ENCODE data around the gene HCN4.

The HCN4 gene

GRCh38 chr15:73318463-73319351 lies 50.1 kb downstream of the HCN4 start:
- Histone ChIP-seq H4K20me1 (ENCODE audit: insufficient read depth, low read length) (no peaks in the 10 kb centered on the region), H3K9me3 (ENCODE audit: insufficient read depth, low read length) (no peaks in the 10 kb centered on the region), H3K4me1 (ENCODE audit: low read length) (no peaks in the 10 kb centered on the region), H3K27me3 (ENCODE audit: low read depth, low read length) (peaks cover 6% of the 10 kb centered on the region), H3K79me2 (ENCODE audit: low read length) (no peaks in the 10 kb centered on the region), H3K9ac (ENCODE audit: low read length) (no peak overlapping the region), H3K4me2 (ENCODE audit: low read length) (no peak overlapping the region), H3K4me3 (ENCODE audit: low read length) (no peak overlapping the region), H3K36me3 (replicated peaks; ENCODE audit: low read depth, low read length) (no peaks in the 10 kb centered on the region), H2AFZ (ENCODE audit: low read depth, low read length) (no peak overlapping the region), H3K27ac (ENCODE audit: low read length) (no peak overlapping the region)
- TF ChIP-seq CTCF (IDR thresholded peaks at IDR 0.05; ENCODE audit: low read depth, low read length) (no peak), EZH2phosphoT487 (IDR thresholded peaks at IDR 0.05; ENCODE audit: low read depth) (no peak)

- no peak overlapping the region for H3K9ac ChIP-seq (ENCODE audit: low read length)
- H3K4me1 ChIP-seq (ENCODE audit: low read length), result no peaks in the 10 kb centered on the region
- peaks cover 6% of the 10 kb centered on the region for H3K27me3 ChIP-seq (ENCODE audit: low read depth, low read length)
- H2AFZ ChIP-seq (ENCODE audit: low read depth, low read length), result no peak overlapping the region
- H3K4me3 ChIP-seq (ENCODE audit: low read length), result no peak overlapping the region
- no peak overlapping the region for H3K27ac ChIP-seq (ENCODE audit: low read length)
- H3K4me2 ChIP-seq (ENCODE audit: low read length), result no peak overlapping the region
- H3K9me3 ChIP-seq (ENCODE audit: insufficient read depth, low read length), result no peaks in the 10 kb centered on the region
- H4K20me1 ChIP-seq (ENCODE audit: insufficient read depth, low read length), result no peaks in the 10 kb centered on the region
- H3K36me3 ChIP-seq (replicated peaks; ENCODE audit: low read depth, low read length), result no peaks in the 10 kb centered on the region
- no peaks in the 10 kb centered on the region for H3K79me2 ChIP-seq (ENCODE audit: low read length)
- TF ChIP-seq EZH2phosphoT487 (IDR thresholded peaks at IDR 0.05; ENCODE audit: low read depth) (no peak), CTCF (IDR thresholded peaks at IDR 0.05; ENCODE audit: low read depth, low read length) (no peak)
These were observed 50.9 kb downstream of the HCN4 start for GRCh38 chr15:73317651-73318462.

- Histone ChIP-seq H3K79me2 (ENCODE audit: low read length) (no peaks in the 10 kb centered on the region), H3K27ac (ENCODE audit: low read length) (no peak overlapping the region), H2AFZ (ENCODE audit: low read depth, low read length) (no peak overlapping the region), H4K20me1 (ENCODE audit: insufficient read depth, low read length) (no peaks in the 10 kb centered on the region), H3K4me3 (ENCODE audit: low read length) (no peak overlapping the region), H3K9me3 (ENCODE audit: insufficient read depth, low read length) (no peaks in the 10 kb centered on the region), H3K4me2 (ENCODE audit: low read length) (no peak overlapping the region), H3K9ac (ENCODE audit: low read length) (no peak overlapping the region), H3K4me1 (ENCODE audit: low read length) (no peaks in the 10 kb centered on the region), H3K27me3 (ENCODE audit: low read depth, low read length) (peaks cover 6% of the 10 kb centered on the region), H3K36me3 (replicated peaks; ENCODE audit: low read depth, low read length) (no peaks in the 10 kb centered on the region)
- TF ChIP-seq EZH2phosphoT487 (IDR thresholded peaks at IDR 0.05; ENCODE audit: low read depth) (no peak), CTCF (IDR thresholded peaks at IDR 0.05; ENCODE audit: low read depth, low read length) (no peak)
These were observed 54.9 kb downstream of the HCN4 start for GRCh38 chr15:73313861-73314260.

GRCh38 chr15:73308305-73308704 lies 60.5 kb downstream of the HCN4 start:
- Histone ChIP-seq H3K4me1 (ENCODE audit: low read length) (no peaks in the 10 kb centered on the region), H4K20me1 (ENCODE audit: insufficient read depth, low read length) (no peaks in the 10 kb centered on the region), H3K4me2 (ENCODE audit: low read length) (no peak overlapping the region), H3K9me3 (ENCODE audit: insufficient read depth, low read length) (no peaks in the 10 kb centered on the region), H3K79me2 (ENCODE audit: low read length) (no peaks in the 10 kb centered on the region), H3K4me3 (ENCODE audit: low read length) (no peak overlapping the region), H3K36me3 (replicated peaks; ENCODE audit: low read depth, low read length) (no peaks in the 10 kb centered on the region), H3K27me3 (ENCODE audit: low read depth, low read length) (no peaks in the 10 kb centered on the region), H2AFZ (ENCODE audit: low read depth, low read length) (no peak overlapping the region), H3K9ac (ENCODE audit: low read length) (no peak overlapping the region), H3K27ac (ENCODE audit: low read length) (no peak overlapping the region)
- TF ChIP-seq EZH2phosphoT487 (IDR thresholded peaks at IDR 0.05; ENCODE audit: low read depth) (no peak), CTCF (IDR thresholded peaks at IDR 0.05; ENCODE audit: low read depth, low read length) (no peak)

Data from OCI-LY3 (cell line).